GM18858 (cell line): ENCODE data around the gene ARHGAP27.
A peak's percentile ranks its signal among the peaks of the same experiment; 100 is the strongest.
"Not testable (repeated sequence)": the region's sequence is repeated elsewhere in the genome, so short reads cannot be mapped to it uniquely, and the experiment has no call there.

ENCODE experiments used
- ATAC-seq: cut with Tn5 transposase; IDR thresholded peaks from one replicate; pipeline ENCODE4 v1.9.1; 2021; ENCODE audit not compliant: unreplicated experiment

Gene ARHGAP27, protein sequence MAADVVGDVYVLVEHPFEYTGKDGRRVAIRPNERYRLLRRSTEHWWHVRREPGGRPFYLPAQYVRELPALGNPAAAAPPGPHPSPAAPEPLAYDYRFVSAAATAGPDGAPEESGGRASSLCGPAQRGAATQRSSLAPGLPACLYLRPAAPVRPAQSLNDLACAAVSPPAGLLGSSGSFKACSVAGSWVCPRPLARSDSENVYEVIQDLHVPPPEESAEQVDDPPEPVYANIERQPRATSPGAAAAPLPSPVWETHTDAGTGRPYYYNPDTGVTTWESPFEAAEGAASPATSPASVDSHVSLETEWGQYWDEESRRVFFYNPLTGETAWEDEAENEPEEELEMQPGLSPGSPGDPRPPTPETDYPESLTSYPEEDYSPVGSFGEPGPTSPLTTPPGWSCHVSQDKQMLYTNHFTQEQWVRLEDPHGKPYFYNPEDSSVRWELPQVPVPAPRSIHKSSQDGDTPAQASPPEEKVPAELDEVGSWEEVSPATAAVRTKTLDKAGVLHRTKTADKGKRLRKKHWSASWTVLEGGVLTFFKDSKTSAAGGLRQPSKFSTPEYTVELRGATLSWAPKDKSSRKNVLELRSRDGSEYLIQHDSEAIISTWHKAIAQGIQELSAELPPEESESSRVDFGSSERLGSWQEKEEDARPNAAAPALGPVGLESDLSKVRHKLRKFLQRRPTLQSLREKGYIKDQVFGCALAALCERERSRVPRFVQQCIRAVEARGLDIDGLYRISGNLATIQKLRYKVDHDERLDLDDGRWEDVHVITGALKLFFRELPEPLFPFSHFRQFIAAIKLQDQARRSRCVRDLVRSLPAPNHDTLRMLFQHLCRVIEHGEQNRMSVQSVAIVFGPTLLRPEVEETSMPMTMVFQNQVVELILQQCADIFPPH

DNA sequence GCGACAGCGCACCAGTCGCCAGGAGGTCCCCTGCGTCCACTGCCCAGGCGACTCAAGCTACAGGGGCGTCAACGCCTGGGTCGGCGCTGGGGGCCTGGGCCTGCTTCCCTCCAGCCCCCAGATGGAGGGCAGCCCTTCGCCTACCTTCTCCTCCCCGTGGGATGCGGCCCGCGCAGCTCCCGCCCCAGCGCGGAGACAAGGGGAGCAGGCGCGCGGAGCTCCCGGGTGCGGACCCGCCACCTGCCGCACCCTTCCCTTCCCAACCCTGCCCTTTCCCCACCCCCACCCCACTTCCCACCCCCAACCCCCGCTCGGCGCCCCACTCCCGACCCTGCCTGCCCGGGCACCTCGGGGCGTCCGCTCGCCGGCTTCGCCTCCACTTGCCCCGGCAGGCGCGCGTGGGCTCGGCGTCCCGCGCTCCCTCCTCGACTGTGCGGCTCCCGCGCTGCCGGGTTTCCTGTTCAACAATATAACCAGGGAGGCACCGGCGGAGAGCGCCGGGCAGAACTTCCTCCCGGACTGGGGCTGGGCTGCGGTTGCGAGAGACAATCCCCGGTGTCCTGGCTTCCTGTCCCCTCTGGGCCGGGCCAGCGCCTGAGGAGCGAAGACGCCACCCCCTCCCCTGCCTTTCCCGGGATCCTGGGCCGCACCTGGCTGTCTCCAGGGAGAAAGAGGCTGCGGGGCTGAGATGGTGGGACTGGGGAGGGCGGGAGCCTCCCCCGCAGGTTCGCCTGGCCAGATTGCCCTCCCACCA is at the start of gene ARHGAP27:
Gene ARHGAP27 (minus strand): TSS at position 466 of the 754 bp plus-strand sequence. CDS start 2,591 bp downstream, outside the sequence.
- no peak for ATAC-seq

DNA sequence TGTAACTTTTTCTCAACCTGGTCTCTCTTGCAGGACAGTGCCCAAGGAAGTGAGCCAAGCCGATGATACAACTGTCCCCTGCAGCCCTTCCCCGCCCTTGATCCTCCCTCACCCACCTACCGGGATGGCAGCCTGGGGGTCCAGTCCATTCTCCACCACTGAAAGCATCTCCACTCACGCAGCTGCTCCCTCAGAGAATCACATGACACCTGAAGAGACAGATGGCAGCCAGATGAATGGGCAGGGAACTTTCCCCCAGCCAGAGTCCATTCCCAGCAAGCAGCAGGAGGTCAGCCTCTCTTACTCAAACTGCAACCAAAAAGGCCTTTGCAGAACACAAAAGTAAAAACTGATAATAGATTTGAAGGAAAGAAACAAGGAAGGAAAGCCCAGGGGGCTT is 49.6 kb upstream of the ARHGAP27 start:
- not testable (repeated sequence) for ATAC-seq

DNA sequence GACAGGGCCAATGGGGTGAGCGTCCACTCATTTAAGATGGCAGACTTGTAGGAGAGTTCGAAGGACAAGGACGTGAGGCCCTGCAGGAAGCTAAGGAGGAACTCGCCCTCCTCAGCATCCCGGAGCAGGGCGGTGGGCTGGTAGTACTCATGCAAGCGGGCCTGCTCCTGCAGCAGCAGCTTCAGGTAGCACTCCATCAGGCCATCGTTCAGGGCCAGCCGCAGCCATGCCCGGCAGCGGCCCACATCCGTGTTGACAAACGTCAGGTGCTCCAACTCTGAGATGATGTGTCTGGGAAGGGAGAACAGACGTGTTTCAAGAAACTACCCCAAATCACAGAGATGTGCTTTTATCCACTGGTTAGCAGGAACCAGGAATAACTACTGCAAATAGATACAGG is 42.8 kb upstream of the ARHGAP27 start:
- not testable (repeated sequence) for ATAC-seq

DNA sequence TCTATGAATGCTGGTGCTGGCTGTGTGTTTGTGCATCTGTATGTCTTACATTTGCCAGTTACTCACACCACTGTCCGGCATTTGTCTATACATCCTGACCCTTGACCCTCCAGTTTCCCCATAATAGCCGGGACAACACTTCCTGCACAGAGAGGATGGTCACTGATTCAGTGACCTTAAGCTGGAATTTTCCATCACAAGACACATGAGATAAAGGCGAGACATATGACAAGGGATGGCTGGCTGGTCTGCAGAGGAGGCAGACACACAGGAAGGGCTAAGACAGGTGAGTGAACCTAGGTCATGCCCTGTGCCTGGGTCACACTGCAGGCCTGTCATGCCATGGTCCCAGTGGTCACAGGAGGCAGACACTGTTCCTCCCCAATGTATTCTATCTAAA is 39.6 kb upstream of the ARHGAP27 start:
- not testable (repeated sequence) for ATAC-seq

DNA sequence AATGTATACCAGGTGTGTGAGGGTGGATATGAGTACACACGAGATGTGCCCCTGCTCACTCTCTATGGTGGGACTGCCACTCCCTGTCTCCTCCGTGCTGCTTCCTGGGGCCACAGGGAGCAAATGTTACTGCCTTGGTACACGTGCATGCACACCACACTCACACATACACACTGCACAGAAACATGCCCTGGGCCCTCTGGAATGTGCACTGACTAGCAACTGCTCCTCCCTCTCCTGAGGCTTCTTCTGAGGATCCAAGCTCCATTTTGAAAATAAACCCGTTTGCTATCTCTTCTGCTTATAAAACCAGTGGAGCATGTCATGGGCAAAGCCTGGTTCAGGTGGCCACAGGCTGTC is 36.5 kb upstream of the ARHGAP27 start:
- ATAC-seq: not testable (repeated sequence)

DNA sequence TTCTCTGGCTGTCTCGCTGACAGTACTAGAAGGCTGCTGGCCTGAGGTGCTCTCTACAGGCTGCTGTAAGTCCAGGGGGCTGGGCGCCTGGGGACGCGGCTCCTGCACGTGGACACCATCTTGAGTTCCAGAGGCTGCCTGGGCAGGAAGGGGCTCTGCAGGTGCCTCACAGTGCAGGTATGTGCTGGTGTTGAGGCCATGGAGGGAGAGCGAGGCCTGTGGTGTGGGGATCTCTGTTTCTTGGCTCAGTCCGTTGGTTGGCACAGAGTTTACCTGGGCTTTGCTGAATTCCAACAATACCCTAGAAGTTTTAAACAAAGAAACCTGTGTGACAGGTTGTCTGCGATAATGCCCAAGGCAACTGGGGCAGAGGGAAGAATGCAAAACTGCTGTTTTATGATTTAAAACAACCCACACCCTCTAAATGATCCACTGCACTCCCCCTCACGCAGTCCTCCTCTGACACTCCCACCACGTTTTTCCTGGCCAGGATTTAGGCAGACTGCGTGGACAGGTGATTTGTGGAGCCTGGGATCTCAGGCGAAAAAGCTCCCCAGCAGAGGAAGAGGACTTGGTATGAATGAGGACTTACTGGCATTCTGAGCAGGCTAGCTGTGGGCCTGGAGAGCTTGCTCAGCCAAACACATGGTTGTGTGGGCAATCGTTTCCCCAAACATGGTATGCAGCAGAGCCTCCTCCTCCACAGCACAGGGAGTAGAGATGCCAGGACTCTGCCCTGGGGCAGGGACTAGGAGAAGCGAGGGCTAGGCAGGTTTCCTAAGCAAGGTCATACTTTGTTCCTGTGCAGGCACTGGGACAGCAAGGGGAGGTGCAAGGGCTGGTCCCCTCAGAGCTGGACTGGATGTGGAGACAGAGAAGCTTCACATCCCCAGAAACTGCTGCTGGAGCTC is 35.9 kb upstream of the ARHGAP27 start:
- ATAC-seq: not testable (repeated sequence)

DNA sequence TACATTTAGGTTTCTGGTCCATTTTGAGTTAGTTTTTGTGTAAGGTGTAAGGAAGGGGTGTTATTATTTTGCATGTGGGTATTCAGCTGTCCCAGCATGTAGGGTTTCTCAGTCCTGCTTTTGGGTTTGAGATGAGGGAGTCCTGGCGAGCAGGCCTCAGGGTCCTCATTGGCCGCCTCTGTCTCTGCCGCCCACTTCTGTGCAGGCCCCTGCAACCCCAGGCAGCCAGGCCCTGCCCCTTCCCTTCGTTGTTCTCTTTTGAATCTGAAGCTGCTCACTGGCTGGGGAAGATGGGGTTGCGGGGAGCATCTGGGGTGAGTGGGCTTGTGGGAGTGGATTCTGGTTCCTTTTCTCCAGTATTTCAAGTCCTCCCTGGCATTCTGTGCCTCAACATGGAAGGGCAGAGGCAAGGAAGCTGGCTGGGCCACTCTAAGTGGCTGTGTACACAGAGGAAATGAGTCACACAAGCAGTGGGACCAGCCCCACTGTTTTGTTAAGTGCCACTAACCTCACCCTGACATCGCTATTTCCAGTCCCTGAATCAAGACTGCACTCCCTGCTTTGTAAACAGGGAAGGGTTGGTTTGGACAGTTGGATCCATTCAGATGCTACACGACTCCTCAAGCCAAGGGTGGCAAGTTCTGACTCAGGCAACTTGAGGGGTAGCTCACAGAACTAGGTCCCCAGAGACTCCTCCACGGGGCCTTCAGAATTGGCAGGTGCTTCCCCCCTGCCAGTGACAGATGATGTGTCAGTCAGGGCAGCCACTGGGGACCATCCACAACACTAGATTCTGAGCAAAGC is 29.1 kb upstream of the ARHGAP27 start:
- ATAC-seq: peak; percentile 58

DNA sequence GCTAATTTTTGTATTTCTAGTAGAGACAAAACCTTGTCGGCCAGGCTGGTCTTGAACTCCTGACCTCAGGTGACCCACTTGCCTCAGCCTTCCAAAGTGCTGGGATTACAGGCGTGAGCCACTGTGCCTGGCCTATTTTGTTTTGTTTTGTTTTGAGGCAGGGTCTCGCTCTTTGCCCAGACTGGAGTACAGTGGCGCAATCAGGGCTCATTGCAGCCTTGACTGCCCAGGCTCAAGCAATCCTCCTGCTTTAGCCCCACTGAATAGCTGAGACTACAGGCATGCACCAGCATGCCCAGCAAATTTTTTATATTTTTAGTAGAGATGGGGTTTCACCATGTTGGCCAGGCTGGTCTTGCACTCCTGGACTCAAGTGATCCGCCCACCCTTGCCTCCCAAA is 27.8 kb upstream of the ARHGAP27 start:
- ATAC-seq: not testable (repeated sequence)

DNA sequence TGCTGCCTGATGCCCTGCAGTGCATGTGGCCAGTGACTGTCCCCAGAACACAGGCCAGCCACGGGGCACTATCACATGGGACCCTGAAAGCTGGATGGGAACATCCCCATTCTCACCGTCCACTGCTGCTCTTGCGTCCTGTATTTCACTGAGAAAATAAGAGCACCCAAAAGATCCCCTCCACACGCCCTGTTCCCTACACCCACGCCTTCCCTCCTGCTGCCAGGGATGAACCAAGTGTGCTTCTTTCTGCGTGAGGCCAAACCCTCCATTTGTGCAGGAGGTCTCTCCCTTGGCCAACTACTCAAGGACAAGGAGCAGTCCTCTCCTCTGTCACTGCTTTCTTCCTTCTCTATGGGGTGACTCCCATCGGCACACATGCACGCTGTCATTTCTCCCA is 21.7 kb upstream of the ARHGAP27 start:
- not testable (repeated sequence) for ATAC-seq

DNA sequence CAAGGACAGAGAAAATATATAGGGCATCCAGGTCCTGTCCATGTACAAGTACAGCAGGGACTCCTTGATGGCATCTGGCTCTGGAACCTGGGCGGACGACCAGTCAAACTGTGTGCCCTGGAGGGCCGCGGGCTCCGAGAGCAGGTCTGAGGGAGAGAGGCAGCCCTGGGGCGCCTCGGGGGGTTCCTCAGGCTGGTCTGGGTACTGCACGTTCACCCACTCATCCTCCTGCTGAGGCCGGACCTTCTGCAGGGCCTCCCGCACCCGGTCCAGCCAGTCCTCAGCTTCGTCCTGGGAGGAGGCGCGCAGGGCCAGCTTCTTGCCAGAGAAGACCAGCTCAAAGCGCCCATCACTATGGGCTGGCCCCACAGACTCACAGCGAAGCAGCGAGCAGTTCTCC is 21.1 kb upstream of the ARHGAP27 start:
- ATAC-seq: not testable (repeated sequence)

DNA sequence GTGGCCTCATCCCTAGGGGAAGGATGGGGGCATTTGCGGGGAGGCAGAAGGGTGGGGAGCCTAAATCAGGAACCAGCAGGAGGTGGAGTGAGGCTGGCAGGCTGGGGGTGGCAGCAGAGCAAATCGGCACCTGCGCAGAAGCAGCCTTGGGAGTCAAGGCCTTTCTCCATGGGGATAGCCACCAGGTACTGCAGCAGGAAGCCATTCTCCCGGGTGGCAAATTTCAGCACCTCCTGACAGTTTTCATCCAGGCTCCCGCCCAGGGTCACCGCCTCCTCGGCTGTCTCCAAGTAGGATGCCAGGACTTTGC is 20.5 kb upstream of the ARHGAP27 start:
- not testable (repeated sequence) for ATAC-seq

DNA sequence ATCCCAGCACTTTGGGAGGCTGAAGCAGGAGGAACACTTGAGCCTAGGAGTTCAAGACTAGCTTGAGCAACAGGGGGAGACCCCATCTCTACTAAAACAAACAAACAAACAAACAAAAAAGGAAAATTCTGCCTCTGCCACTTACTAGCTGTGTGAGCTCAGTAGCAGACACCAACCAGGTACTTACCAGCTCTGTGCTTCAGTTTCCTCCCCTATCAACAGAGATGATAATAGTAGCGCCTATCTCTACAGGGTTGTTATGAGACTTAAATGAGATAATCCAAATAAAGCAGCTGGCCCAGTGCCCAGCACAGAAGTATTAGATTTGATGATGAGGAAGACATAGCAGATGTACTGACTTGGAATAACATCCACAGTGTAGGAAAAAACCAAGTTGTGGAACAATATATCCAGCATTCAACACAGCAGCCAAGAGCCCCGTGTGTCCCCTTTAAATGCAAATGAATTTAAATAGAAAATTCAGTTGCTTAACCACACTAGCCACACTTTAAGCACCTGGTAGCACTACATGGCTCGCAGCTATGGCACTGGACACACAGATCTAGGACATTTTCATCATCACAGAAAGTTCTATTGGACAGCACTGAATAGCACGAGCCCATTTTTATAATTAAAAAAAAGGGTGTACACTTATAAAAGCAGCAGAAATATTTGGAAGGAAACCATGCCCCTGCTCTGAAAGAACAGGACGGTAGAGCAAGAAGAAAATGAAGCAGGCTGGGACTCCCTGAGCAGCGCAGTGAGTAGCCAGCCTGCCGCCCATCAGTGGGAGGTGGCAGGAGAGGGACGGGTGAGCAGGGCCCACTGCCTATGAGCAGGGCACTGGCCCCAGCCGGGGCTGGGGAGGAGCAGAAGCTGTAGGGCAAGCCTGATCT is 19.9 kb upstream of the ARHGAP27 start:
- not testable (repeated sequence) for ATAC-seq

DNA sequence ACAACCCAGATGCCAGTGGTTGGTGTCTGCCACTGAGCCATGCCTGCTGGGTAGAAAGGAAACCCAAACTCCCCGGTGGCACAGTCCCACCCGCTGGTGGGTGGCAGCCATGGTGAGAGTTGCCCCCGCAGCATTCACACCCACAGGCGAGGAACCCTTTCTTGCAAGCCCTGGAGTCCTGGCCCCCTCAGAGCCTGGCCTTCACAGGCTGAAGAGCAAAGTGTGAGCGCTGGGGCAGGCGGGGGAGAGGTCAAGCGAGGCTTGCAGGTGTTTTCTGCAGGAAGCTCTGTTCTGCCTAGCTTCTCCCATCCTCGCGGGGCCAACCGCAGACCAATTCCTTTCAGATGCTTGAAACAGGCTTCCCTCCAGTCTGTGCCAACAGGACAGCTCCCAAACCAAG is 19.0 kb upstream of the ARHGAP27 start:
- ATAC-seq: not testable (repeated sequence)

DNA sequence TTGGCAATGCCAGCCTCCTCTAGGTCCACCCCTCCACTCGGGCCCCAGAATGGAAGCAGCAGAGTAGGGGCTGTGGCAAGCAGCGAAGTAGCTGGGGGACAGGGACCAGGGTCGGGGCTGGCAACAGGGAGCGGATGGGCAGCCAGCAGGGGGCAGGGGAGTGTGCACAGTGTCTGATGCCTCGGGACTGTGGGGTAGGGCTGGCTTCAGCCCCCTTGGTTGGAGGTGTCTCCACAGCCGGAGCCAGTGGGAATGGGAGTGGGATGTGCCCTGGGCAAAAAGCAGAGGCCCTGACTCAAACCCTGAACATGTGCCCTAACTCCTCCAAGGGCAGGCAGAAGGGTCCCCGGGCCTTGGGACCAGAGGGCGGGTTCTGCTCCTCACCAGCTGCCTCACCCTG is 18.5 kb upstream of the ARHGAP27 start:
- no peak for ATAC-seq

DNA sequence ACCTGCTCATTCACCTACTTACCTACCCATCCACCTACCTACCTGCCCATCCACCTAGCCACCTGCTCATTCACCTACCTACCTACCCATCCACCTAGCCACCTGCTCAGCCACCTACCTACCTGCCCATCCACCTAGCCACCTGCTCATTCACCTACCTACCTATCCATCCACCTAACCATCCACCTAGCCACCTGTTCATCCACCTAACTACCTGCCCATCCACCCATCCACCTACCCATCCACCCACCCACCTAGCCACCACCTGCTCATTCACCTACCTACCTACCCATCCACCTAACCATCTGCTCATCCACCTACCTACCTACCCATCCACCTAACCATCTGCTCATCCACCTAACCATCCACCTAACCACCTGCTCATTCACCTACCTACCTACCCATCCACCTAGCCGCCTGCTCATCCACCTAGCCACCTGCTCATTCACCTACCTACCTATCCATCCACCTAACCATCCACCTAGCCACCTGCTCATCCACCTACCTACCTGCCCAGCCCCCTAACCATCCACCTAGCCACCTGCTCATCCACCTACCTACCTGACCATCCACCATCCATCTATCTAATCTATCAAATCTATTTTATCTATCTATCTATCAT is 17.1 kb upstream of the ARHGAP27 start:
- not testable (repeated sequence) for ATAC-seq

DNA sequence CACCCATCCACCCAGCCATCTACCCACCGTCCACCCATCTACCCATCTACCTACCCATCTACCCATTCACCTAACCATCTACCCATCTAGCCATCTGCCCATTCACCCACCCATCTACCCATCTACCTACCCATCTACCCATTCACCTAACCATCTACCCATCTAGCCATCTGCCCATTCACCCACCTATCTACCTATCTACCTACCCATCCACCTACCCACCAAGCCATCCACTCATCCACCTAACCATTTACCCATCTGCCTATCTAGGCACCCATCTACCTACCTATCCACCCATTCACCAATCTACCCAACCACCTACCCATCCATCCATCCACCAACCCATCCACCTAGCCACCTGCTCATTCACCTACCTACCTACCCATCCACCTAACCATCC is 16.6 kb upstream of the ARHGAP27 start:
- ATAC-seq: not testable (repeated sequence)

DNA sequence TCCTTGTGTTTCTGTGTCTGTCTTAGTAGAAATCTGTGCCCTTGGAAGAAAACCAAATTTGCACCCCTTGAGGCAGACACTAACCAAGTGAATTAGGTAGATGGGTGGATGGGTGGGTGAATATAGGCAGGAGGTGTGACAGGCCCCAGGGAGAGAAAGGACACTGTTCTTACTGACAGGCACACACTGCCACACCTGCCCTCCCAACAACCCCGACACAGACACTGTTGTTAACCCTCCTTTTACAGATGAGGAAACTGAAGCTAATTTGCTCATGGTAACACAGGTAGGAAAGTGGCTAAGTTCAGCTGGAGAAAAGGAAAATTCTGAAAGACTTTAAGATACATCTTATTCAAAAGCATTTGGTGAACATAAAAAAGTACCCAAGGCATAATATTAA is 15.8 kb upstream of the ARHGAP27 start:
- not testable (repeated sequence) for ATAC-seq

DNA sequence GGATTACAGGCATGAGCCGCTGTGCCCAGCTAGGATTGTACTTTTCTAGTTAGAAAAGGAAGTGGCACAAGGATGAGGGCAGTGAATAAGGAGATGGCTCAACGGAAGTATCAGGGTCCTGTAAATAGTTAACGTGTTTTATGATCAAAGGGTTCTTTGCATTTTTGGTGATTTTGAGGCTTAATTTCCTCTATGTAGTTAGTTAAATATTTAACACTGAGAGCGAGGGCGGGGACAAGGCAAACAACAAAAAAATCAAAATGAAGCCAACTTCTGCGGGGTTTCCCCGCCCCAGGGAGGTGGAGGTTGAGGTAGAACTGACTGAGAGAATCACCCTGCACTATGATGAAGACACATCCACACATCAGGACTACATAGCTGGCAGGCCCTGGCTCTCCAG is 15.4 kb upstream of the ARHGAP27 start:
- not testable (repeated sequence) for ATAC-seq
